GM10266 (cell line): ENCODE results near the gene CHST2.

Source experiments
- DNase-seq: peaks from one replicate; pipeline ENCODE4 v3.0.0; 2012; ENCODE audit errors: extremely low spot score
- TF ChIP-seq, protein P1 (sequence below): IDR thresholded peaks from 2 replicates; pipeline ENCODE4 v1.5.1; 2012; ENCODE audit warnings: mild to moderate bottlenecking, low read depth; ENCODE audit not compliant: control insufficient read depth, insufficient read depth; ENCODE audit errors: missing control alignments

Gene CHST2

GRCh38 chr3:143163562-143164100 is 44.1 kb downstream of the CHST2 start:
- TF ChIP-seq, protein P1, sequence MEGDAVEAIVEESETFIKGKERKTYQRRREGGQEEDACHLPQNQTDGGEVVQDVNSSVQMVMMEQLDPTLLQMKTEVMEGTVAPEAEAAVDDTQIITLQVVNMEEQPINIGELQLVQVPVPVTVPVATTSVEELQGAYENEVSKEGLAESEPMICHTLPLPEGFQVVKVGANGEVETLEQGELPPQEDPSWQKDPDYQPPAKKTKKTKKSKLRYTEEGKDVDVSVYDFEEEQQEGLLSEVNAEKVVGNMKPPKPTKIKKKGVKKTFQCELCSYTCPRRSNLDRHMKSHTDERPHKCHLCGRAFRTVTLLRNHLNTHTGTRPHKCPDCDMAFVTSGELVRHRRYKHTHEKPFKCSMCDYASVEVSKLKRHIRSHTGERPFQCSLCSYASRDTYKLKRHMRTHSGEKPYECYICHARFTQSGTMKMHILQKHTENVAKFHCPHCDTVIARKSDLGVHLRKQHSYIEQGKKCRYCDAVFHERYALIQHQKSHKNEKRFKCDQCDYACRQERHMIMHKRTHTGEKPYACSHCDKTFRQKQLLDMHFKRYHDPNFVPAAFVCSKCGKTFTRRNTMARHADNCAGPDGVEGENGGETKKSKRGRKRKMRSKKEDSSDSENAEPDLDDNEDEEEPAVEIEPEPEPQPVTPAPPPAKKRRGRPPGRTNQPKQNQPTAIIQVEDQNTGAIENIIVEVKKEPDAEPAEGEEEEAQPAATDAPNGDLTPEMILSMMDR, result no peak
- DNase-seq, result no peak

DNA sequence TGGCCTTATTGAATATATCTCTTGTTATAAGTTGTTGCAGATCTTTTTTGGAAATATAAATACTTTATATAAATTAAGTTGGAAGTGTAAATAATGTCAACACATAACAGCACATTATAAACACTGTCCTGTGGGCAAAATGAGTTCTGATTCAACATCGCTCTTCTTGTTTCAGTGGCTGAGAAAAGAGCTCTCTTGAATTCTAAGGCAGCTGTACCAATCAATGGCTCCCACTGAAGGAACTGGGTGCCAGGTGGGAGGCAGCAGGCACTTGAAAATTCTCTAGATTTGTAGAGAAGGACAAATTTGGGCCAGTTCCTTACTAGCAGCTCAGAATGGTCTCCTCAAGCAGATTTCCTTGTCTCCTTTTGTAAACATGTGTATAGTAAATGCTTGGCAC is 45.6 kb downstream of the CHST2 start:
- TF ChIP-seq, protein P1, result no peak
- no peak for DNase-seq

GRCh38 chr3:143165612-143166285 is 46.2 kb downstream of the CHST2 start:
- peak; percentile 43 for DNase-seq

DNA sequence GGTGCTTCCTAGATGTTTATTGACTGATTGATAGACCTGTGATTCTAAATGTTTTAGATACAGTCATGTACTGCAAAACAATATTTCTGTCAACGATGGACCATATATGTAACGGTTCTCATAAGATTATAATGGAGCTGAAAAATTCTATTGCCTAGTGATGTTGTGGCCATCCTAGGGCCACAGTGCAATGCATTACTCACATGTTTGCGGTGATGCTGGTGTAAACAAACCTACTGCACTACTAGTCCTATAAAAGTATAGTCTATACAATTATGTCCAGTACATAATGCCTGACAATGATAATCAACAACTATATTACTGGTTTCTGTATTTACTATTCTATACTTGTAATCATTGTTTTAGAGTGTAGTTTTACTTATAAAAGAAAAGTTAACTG is 46.8 kb downstream of the CHST2 start:
- TF ChIP-seq, protein P1, result no peak
- no peak for DNase-seq

- no peak for DNase-seq
- TF ChIP-seq, protein P1, result no peak
Measured at GRCh38 chr3:143167969-143168854, 48.6 kb downstream of the CHST2 start.

GRCh38 chr3:143168855-143169192 is 49.3 kb downstream of the CHST2 start:
- TF ChIP-seq, protein P1, result no peak
- DNase-seq, result no peak

GRCh38 chr3:143170074-143170473 is 50.5 kb downstream of the CHST2 start:
- TF ChIP-seq, protein P1, result no peak
- DNase-seq, result no peak

GRCh38 chr3:143170676-143171075 is 51.1 kb downstream of the CHST2 start:
- TF ChIP-seq, protein P1, result no peak
- DNase-seq, result no peak
